Loucy (cell line): ENCODE measurements around the gene UNK.

Source experiments
- H2AFZ ChIP-seq: fragments of 200-600 bp; sonication (generic); 2 replicates; pipeline ENCODE4 v1.6.0; 2016; ENCODE audit warnings: antibody characterized with exemption, mild to moderate bottlenecking, low read length, moderate library complexity
- H3F3A ChIP-seq: fragments of 200-600 bp; 2 replicates; pipeline ENCODE4 v1.6.0; 2016; ENCODE audit warnings: antibody characterized with exemption, low read depth, mild to moderate bottlenecking
- H3K27me3 ChIP-seq: fragments of 200-600 bp; sonication (generic); 2 replicates; pipeline ENCODE4 v1.6.1; 2014; ENCODE audit warnings: low read length, mild to moderate bottlenecking; ENCODE audit not compliant: insufficient read depth, poor library complexity, severe bottlenecking
- H3K36me3 ChIP-seq: fragments of 200-600 bp; sonication (generic); 2 replicates; pipeline ENCODE4 v1.6.1; 2016; ENCODE audit warnings: low read length; ENCODE audit not compliant: insufficient read depth
- H3K4me1 ChIP-seq: fragments of 200-600 bp; sonication (generic); 2 replicates; pipeline ENCODE4 v1.5.1; 2014; ENCODE audit warnings: low read length, mild to moderate bottlenecking; ENCODE audit not compliant: insufficient read depth, poor library complexity, severe bottlenecking
- H3K4me2 ChIP-seq: fragments of 200-600 bp; sonication (generic); 2 replicates; pipeline ENCODE4 v1.6.0; 2014; ENCODE audit warnings: antibody characterized with exemption, low read length, low read depth, mild to moderate bottlenecking; ENCODE audit not compliant: poor library complexity, severe bottlenecking
- H3K4me3 ChIP-seq: fragments of 200-600 bp; sonication (generic); 2 replicates; pipeline ENCODE4 v1.5.1; 2014; ENCODE audit warnings: low read length, mild to moderate bottlenecking, mixed read lengths; ENCODE audit not compliant: poor library complexity, severe bottlenecking
- H3K79me2 ChIP-seq: fragments of 200-600 bp; sonication (generic); 2 replicates; pipeline ENCODE4 v1.6.1; 2014; ENCODE audit warnings: low read length; ENCODE audit not compliant: insufficient read depth
- H3K9ac ChIP-seq: fragments of 200-600 bp; sonication (generic); 2 replicates; pipeline ENCODE4 v1.6.0; 2014; ENCODE audit warnings: mild to moderate bottlenecking, low read depth, low read length, moderate library complexity; ENCODE audit not compliant: poor library complexity, severe bottlenecking
- H3K9me2 ChIP-seq: fragments of 200-600 bp; sonication (generic); replicated peaks from 2 replicates; pipeline ENCODE4 v1.6.1; 2016; ENCODE audit warnings: low read depth, low read length, mixed read lengths
- H3K9me3 ChIP-seq: fragments of 200-600 bp; sonication (generic); 2 replicates; pipeline ENCODE4 v1.6.1; 2014; ENCODE audit warnings: mild to moderate bottlenecking, antibody characterized with exemption, low read length, low read depth; ENCODE audit not compliant: insufficient read depth
- H4K20me1 ChIP-seq: fragments of 200-600 bp; sonication (generic); 2 replicates; pipeline ENCODE4 v1.6.0; 2014; ENCODE audit warnings: antibody characterized with exemption, low read length, mild to moderate bottlenecking; ENCODE audit not compliant: insufficient read depth, poor library complexity, severe bottlenecking
- EZH2phosphoT487 ChIP-seq: fragments of 200-600 bp; IDR thresholded peaks from 2 replicates; pipeline ENCODE4 v1.6.1; 2018; ENCODE audit warnings: antibody characterized with exemption, mild to moderate bottlenecking, moderate library complexity, borderline replicate concordance
- TF ChIP-seq, protein P1 (sequence below): fragments of 200-600 bp; sonication (generic); conservative IDR thresholded peaks from 2 replicates; pipeline ENCODE4 v1.5.1; 2014; ENCODE audit warnings: mild to moderate bottlenecking, antibody characterized with exemption, low read length

The UNK gene

DNA sequence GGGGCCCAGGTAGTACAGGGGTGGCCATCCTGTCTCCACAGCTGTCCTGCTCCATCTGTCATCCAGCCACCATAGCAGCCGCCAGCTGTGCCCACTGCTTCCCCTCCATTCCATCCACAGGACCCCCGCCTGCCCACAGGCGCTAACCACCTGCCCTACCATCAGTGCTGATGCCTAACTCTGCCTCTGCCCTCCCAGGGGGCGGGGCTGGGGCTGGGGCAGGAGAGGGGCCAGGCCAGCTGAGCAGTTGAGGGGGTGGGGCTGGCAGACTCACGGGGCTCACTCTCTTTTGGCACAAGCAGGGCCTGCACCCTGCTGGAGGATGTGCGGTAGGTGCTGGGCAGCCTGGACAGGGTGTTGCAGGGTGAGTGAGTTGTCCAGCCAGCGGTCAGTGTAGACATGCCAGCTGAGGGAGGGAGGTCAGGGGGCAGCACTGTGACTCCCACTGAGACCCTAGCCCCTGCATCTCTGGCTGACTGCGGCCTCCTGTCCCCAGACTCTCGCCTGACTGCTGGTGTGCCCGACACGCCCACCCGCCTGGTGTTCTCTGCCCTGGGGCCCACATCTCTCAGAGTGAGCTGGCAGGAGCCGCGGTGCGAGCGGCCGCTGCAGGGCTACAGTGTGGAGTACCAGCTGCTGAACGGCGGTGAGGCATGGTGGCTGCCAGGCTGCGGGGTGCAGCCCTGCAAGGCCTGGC, 29.3 kb upstream of the UNK start:
- Histone ChIP-seq H4K20me1 (no peaks in the 10 kb centered on the region), H3K27me3 (no peaks in the 10 kb centered on the region), H3K9ac (no peak overlapping the region), H3K4me3 (no peak overlapping the region), H3K9me3 (no peaks in the 10 kb centered on the region), H3K4me2 (no peak overlapping the region), H3K36me3 (no peaks in the 10 kb centered on the region), H3K4me1 (peaks cover 24% of the 10 kb centered on the region), H2AFZ (no peak overlapping the region), H3K9me2 (no peaks in the 10 kb centered on the region), H3K79me2 (no peaks in the 10 kb centered on the region), H3F3A (no peaks in the 10 kb centered on the region)
- TF ChIP-seq, protein P1, sequence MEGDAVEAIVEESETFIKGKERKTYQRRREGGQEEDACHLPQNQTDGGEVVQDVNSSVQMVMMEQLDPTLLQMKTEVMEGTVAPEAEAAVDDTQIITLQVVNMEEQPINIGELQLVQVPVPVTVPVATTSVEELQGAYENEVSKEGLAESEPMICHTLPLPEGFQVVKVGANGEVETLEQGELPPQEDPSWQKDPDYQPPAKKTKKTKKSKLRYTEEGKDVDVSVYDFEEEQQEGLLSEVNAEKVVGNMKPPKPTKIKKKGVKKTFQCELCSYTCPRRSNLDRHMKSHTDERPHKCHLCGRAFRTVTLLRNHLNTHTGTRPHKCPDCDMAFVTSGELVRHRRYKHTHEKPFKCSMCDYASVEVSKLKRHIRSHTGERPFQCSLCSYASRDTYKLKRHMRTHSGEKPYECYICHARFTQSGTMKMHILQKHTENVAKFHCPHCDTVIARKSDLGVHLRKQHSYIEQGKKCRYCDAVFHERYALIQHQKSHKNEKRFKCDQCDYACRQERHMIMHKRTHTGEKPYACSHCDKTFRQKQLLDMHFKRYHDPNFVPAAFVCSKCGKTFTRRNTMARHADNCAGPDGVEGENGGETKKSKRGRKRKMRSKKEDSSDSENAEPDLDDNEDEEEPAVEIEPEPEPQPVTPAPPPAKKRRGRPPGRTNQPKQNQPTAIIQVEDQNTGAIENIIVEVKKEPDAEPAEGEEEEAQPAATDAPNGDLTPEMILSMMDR = no peak
- TF ChIP-seq EZH2phosphoT487 = no peak

DNA sequence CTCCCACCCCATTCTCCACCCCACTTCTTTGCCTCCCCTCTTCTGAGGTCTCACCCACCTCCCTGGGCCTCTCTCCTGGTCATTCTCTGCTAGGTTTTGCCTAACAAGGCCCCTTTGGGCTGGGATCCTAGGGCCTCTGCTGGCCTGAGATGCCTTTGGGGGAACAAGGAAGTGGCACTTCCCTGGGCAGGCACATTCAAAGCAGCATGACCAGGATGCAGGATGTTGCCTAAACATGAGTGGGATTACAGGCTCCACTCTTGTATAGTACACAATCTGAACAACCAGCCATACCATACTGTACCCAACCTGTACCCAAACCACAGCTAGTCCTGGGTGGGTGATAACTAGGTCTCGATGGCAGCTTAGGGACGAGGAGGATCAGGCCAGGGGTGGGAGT, 28.6 kb upstream of the UNK start:
- H3K4me1 ChIP-seq = peaks cover 24% of the 10 kb centered on the region
- no peaks in the 10 kb centered on the region for H3K79me2 ChIP-seq
- no peak overlapping the region for H3K9ac ChIP-seq
- H3K9me3 ChIP-seq = no peaks in the 10 kb centered on the region
- no peak overlapping the region for H3K4me2 ChIP-seq
- H3K4me3 ChIP-seq = no peak overlapping the region
- H4K20me1 ChIP-seq = no peaks in the 10 kb centered on the region
- H2AFZ ChIP-seq = no peak overlapping the region
- H3K36me3 ChIP-seq = no peaks in the 10 kb centered on the region
- no peaks in the 10 kb centered on the region for H3K9me2 ChIP-seq
- no peaks in the 10 kb centered on the region for H3K27me3 ChIP-seq
- H3F3A ChIP-seq = no peaks in the 10 kb centered on the region
- TF ChIP-seq EZH2phosphoT487 = no peak

DNA sequence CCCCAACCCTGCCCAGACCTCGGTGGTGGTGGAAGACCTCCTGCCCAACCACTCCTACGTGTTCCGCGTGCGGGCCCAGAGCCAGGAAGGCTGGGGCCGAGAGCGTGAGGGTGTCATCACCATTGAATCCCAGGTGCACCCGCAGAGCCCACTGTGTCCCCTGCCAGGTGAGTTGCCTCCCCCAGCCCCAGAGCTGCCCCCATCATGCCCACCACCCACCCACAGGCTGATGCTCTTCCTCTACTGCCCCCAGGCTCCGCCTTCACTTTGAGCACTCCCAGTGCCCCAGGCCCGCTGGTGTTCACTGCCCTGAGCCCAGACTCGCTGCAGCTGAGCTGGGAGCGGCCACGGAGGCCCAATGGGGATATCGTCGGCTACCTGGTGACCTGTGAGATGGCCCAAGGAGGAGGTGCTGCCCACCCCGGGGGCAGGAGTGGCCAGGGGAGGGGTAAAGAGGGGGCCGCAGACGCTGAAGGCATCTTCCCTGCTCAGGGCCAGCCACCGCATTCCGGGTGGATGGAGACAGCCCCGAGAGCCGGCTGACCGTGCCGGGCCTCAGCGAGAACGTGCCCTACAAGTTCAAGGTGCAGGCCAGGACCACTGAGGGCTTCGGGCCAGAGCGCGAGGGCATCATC, 28.0 kb upstream of the UNK start:
- no peaks in the 10 kb centered on the region for H3F3A ChIP-seq
- no peak overlapping the region for H3K4me2 ChIP-seq
- H3K9me3 ChIP-seq = no peaks in the 10 kb centered on the region
- H3K79me2 ChIP-seq = no peaks in the 10 kb centered on the region
- H4K20me1 ChIP-seq = no peaks in the 10 kb centered on the region
- no peaks in the 10 kb centered on the region for H3K36me3 ChIP-seq
- H3K4me1 ChIP-seq = peaks cover 24% of the 10 kb centered on the region
- no peak overlapping the region for H3K9ac ChIP-seq
- TF ChIP-seq, protein P1 = no peak
- no peak for TF ChIP-seq EZH2phosphoT487
- H2AFZ ChIP-seq = no peak overlapping the region
- no peaks in the 10 kb centered on the region for H3K27me3 ChIP-seq
- H3K9me2 ChIP-seq = no peaks in the 10 kb centered on the region
- H3K4me3 ChIP-seq = no peak overlapping the region
